Measurements from ENCODE around the gene ARF6. TPM values are rescaled to one million over a fixed set of nuclear protein-coding genes. Genes with fewer than 3 reads are reported as not detected.

ARF6 gene
- total and polyA plus RNA-seq, 10 of the 15 experiments (the other 5 are each of a cell fraction or from before 2014, with no cell fraction given), result 46.8 to 128 (median 71.9) TPM

DNA sequence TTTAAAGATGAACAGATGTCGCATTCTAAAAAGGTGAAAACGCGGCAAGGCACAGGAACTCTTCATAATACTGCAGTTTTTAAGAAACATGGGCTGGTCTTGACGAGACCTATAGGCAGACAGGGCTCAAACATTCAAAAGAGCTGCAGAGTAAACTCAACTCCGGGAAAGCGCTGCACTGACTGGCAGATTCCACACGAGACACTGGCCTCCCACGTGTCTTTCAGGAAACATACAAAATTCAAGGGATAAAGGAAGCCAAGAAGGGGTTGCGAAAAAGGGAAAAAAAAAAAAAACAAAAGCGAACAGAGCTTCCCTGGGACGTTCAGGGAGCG lies 614 bp upstream of the ARF6 start (continued):
- TF ChIP-seq, protein P1, sequence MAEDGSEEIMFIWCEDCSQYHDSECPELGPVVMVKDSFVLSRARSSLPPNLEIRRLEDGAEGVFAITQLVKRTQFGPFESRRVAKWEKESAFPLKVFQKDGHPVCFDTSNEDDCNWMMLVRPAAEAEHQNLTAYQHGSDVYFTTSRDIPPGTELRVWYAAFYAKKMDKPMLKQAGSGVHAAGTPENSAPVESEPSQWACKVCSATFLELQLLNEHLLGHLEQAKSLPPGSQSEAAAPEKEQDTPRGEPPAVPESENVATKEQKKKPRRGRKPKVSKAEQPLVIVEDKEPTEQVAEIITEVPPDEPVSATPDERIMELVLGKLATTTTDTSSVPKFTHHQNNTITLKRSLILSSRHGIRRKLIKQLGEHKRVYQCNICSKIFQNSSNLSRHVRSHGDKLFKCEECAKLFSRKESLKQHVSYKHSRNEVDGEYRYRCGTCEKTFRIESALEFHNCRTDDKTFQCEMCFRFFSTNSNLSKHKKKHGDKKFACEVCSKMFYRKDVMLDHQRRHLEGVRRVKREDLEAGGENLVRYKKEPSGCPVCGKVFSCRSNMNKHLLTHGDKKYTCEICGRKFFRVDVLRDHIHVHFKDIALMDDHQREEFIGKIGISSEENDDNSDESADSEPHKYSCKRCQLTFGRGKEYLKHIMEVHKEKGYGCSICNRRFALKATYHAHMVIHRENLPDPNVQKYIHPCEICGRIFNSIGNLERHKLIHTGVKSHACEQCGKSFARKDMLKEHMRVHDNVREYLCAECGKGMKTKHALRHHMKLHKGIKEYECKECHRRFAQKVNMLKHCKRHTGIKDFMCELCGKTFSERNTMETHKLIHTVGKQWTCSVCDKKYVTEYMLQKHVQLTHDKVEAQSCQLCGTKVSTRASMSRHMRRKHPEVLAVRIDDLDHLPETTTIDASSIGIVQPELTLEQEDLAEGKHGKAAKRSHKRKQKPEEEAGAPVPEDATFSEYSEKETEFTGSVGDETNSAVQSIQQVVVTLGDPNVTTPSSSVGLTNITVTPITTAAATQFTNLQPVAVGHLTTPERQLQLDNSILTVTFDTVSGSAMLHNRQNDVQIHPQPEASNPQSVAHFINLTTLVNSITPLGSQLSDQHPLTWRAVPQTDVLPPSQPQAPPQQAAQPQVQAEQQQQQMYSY (CRISPR knock-in tag; IDR thresholded peaks at IDR 0.05), result no peak
- no peak for TF ChIP-seq WRNIP1 (IDR thresholded peaks at IDR 0.05; ENCODE audit: borderline replicate concordance, low read depth, low read length)
- no peak for TF ChIP-seq CBX3 (IDR thresholded peaks at IDR 0.05; ENCODE audit: borderline replicate concordance, low read depth)
- TF ChIP-seq, protein P2, sequence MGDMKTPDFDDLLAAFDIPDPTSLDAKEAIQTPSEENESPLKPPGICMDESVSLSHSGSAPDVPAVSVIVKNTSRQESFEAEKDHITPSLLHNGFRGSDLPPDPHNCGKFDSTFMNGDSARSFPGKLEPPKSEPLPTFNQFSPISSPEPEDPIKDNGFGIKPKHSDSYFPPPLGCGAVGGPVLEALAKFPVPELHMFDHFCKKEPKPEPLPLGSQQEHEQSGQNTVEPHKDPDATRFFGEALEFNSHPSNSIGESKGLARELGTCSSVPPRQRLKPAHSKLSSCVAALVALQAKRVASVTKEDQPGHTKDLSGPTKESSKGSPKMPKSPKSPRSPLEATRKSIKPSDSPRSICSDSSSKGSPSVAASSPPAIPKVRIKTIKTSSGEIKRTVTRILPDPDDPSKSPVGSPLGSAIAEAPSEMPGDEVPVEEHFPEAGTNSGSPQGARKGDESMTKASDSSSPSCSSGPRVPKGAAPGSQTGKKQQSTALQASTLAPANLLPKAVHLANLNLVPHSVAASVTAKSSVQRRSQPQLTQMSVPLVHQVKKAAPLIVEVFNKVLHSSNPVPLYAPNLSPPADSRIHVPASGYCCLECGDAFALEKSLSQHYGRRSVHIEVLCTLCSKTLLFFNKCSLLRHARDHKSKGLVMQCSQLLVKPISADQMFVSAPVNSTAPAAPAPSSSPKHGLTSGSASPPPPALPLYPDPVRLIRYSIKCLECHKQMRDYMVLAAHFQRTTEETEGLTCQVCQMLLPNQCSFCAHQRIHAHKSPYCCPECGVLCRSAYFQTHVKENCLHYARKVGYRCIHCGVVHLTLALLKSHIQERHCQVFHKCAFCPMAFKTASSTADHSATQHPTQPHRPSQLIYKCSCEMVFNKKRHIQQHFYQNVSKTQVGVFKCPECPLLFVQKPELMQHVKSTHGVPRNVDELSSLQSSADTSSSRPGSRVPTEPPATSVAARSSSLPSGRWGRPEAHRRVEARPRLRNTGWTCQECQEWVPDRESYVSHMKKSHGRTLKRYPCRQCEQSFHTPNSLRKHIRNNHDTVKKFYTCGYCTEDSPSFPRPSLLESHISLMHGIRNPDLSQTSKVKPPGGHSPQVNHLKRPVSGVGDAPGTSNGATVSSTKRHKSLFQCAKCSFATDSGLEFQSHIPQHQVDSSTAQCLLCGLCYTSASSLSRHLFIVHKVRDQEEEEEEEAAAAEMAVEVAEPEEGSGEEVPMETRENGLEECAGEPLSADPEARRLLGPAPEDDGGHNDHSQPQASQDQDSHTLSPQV (IDR thresholded peaks at IDR 0.05), result no peak
- TF ChIP-seq SP1 (IDR thresholded peaks at IDR 0.05; ENCODE audit: low read depth, low read length), result no peak
- TF ChIP-seq HDGF (IDR thresholded peaks at IDR 0.05), result peak; percentile 66
- peak; percentile 62 for TF ChIP-seq SMAD1 (IDR thresholded peaks at IDR 0.05; ENCODE audit: low read depth, partially characterized antibody)
- TF ChIP-seq BACH1 (IDR thresholded peaks at IDR 0.05; ENCODE audit: borderline replicate concordance), result no peak
- no peak for TF ChIP-seq IKZF1 (conservative IDR thresholded peaks at IDR 0.05)
- TF ChIP-seq RELA (IDR thresholded peaks at IDR 0.05; ENCODE audit: borderline replicate concordance, partially characterized antibody), result no peak
- 0 out of 2 replicates have a peak, but pooled peaks have one; percentile 3 for TF ChIP-seq SMC3 (IDR thresholded peaks at IDR 0.05; ENCODE audit: borderline replicate concordance, low read length)
- TF ChIP-seq, protein P3, sequence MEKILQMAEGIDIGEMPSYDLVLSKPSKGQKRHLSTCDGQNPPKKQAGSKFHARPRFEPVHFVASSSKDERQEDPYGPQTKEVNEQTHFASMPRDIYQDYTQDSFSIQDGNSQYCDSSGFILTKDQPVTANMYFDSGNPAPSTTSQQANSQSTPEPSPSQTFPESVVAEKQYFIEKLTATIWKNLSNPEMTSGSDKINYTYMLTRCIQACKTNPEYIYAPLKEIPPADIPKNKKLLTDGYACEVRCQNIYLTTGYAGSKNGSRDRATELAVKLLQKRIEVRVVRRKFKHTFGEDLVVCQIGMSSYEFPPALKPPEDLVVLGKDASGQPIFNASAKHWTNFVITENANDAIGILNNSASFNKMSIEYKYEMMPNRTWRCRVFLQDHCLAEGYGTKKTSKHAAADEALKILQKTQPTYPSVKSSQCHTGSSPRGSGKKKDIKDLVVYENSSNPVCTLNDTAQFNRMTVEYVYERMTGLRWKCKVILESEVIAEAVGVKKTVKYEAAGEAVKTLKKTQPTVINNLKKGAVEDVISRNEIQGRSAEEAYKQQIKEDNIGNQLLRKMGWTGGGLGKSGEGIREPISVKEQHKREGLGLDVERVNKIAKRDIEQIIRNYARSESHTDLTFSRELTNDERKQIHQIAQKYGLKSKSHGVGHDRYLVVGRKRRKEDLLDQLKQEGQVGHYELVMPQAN (conservative IDR thresholded peaks at IDR 0.05), result 0 out of 2 replicates have a peak, but pooled peaks have one; percentile 43
- TF ChIP-seq, protein P4, sequence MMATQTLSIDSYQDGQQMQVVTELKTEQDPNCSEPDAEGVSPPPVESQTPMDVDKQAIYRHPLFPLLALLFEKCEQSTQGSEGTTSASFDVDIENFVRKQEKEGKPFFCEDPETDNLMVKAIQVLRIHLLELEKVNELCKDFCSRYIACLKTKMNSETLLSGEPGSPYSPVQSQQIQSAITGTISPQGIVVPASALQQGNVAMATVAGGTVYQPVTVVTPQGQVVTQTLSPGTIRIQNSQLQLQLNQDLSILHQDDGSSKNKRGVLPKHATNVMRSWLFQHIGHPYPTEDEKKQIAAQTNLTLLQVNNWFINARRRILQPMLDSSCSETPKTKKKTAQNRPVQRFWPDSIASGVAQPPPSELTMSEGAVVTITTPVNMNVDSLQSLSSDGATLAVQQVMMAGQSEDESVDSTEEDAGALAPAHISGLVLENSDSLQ (IDR thresholded peaks at IDR 0.05), result peak; percentile 73
- TF ChIP-seq, protein P5, sequence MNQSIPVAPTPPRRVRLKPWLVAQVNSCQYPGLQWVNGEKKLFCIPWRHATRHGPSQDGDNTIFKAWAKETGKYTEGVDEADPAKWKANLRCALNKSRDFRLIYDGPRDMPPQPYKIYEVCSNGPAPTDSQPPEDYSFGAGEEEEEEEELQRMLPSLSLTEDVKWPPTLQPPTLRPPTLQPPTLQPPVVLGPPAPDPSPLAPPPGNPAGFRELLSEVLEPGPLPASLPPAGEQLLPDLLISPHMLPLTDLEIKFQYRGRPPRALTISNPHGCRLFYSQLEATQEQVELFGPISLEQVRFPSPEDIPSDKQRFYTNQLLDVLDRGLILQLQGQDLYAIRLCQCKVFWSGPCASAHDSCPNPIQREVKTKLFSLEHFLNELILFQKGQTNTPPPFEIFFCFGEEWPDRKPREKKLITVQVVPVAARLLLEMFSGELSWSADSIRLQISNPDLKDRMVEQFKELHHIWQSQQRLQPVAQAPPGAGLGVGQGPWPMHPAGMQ (IDR thresholded peaks at IDR 0.05; ENCODE audit: borderline replicate concordance), result no peak
- no peak for TF ChIP-seq ZNF24 (IDR thresholded peaks at IDR 0.05)
- TF ChIP-seq TCF12 (IDR thresholded peaks at IDR 0.05; ENCODE audit: low read depth, low read length), result no peak
- no peak for TF ChIP-seq SUZ12 (IDR thresholded peaks at IDR 0.05; ENCODE audit: unreplicated experiment)
- TF ChIP-seq RBBP5 (conservative IDR thresholded peaks at IDR 0.05), result no peak
- no peak for TF ChIP-seq NR2F1 (conservative IDR thresholded peaks at IDR 0.05)
- TF ChIP-seq SMAD5 (IDR thresholded peaks at IDR 0.05; ENCODE audit: low read depth), result no peak
